Measurements from ENCODE around the gene RCN1.

The RCN1 gene

DNA sequence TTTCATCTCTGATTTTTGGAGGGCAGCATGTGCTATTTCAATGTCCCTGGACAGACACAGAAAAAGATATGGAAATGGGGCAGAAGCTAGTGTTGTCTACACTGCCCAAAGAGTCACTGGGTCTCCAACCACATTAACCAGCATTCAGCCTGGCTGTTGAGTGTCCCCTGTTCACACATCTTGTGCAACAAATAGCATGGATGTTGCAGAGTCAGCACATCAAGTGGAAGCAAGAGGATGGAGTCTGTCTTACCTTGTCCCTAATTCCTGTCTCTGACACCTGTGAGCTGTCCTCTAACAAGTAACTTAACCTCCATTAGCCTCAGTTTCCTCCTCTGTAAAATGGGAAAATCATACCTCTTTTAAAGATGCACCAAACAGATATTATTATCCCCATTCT lies 60.2 kb downstream of the RCN1 start:
- FAIRE-seq, result no peak

DNA sequence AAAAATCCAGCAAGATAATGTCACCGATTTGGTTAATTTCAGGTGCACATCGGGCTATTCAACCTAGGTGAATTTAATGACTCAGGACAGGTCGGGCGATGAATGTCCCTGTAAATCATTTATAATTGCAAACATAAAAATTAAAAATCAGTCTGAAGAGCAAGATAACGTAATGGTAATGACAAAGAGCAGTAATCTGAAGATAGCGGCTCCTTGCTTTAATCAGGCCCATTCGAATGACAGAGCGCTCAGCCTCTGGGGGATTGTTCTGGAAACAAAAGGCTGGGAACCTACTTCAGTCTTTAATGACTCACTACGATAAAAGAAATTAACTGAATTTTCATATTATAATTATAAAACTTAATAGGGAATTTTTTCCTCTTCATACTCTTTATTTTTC lies 61.3 kb downstream of the RCN1 start:
- FAIRE-seq, result no peak
- DNase-seq (ENCODE audit: insufficient read length, low spot score), result no peak

More for the DNA sequence above, 60.2 kb downstream of the RCN1 start:
- no peak for DNase-seq (ENCODE audit: insufficient read length, low spot score)

DNA sequence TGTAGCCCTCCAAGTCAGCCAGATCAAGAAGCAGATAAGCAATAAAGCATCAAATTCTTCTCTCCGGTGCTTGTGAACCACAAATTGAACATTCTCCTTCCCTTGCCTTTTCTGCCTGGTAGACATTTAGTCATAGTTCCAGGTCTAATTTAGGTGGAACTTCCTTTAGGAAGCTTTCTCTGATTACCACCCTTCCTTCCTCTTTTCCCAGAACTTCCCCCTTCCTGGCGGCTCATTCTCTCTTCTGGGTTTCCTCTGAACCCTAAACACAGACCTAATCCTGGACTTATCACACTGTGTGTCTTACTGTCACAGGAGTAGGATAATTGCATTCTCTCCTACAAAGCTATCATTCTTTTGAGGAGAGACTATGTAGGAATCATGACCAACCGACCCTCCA lies 61.9 kb downstream of the RCN1 start:
- FAIRE-seq, result no peak
- DNase-seq (ENCODE audit: insufficient read length, low spot score), result no peak

DNA sequence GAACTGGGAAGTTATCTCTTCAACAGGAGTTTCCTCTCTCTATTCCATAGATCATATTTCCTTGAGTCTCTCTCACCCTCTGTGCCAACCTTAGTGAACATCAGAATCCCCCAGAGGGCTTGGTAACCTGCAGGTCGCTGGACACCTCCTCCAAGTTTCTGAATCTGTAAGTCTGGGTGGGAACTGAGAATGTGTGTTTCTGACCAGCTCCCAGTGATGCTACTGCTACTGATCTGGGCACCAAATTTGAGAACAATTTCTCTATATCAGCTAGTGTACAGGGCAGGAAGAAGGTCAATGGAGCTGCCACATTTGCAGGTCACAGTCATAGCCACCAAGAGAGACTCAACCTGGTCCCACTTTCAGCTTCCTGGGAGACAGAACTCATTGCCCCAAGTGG lies 62.9 kb downstream of the RCN1 start:
- DNase-seq (ENCODE audit: insufficient read length, low spot score) (no peak), FAIRE-seq (no peak)

DNA sequence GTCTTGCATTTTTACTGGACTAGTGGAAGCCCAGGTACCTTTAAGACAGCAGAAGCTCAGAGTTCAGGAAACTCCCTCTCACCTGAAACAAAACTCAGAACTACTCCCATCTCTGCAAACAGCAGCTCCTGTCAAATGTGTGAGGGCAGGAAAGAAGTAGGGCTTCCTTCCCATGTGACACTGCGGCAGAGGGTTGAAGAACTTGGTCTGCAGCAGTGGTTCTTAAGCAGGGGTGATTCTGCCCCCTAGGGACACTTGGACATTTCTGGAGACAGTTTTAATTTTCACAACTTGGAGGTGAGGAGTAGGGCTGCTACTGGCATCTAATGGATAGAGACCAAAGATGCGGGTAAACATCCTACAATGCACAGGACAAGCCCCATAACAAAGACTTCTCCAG lies 63.4 kb downstream of the RCN1 start:
- FAIRE-seq (no peak), DNase-seq (ENCODE audit: insufficient read length, low spot score) (no peak)
